HCT116 (cell line): ENCODE data around the gene SYMPK. TPM values are rescaled to one million over a fixed set of nuclear protein-coding genes. Genes with fewer than 3 reads are reported as not detected.

Source experiments
- ATAC-seq: fragments of 200-7000 bp; cut with Tn5 transposase; 2 replicates; pipeline ENCODE4 v1.9.1; 2020; ENCODE audit warnings: mild to moderate bottlenecking, moderate library complexity
- BruUV-seq: library from RNA; stranded (reverse); fragments of 400-500 nt; replicated peaks from 2 replicates; lab custom pipeline; 2021; lab: Mats Ljungman, UMichigan
- CTCF ChIA-PET: fragments of 300-600 bp; sonication (Branson Sonifier 250); formaldehyde crosslinking; loops from one replicate; lab custom pipeline; 2021; ENCODE audit warnings: antibody characterized with exemption; lab: Charles Lee
- POLR2A ChIA-PET: fragments of 300-600, 350-600 bp; sonication (Branson Sonifier 250); formaldehyde crosslinking; loops from one replicate; lab custom pipeline; 2021; ENCODE audit warnings: antibody characterized with exemption; lab: Charles Lee
- RAD21 ChIA-PET, 2 experiments: fragments of 300-600 bp; sonication (Branson Sonifier 250); formaldehyde crosslinking; loops; one replicate each; lab custom pipeline; 2023; ENCODE audit warnings: low total read pairs in 2 of 2; ENCODE audit not compliant: uncharacterized antibody in 2 of 2, unreplicated experiment in 2 of 2, low non-redundant PET in 1 of 2; lab: Charles Lee
- DNase-seq: peaks from one replicate; pipeline ENCODE4 v3.0.0-alpha.2; 2010; ENCODE audit warnings: low read depth, low spot score
- H2AFZ ChIP-seq: fragments of 200-600 bp; shearing (Covaris generic), sonication (generic); 2 replicates; pipeline ENCODE4 v1.6.1; 2017; ENCODE audit warnings: low read depth, mixed run types, mixed read lengths, antibody characterized with exemption, low read length; ENCODE audit not compliant: poor library complexity, severe bottlenecking
- H3K27ac ChIP-seq: 2 replicates; pipeline ENCODE4 v1.5.1; 2012; ENCODE audit warnings: low read depth, low read length
- H3K27me3 ChIP-seq: fragments of 200-600 bp; sonication (generic); 2 replicates; pipeline ENCODE4 v1.6.1; 2016; ENCODE audit warnings: mixed run types, low read length, mixed read lengths; ENCODE audit not compliant: insufficient read depth
- H3K36me3 ChIP-seq, 2 experiments: fragments of 200-500 bp in 1 of 2; fragments of 200-600 bp in 1 of 2; sonication (Bioruptor generic) in 1 of 2; sonication (generic) in 1 of 2; 2 replicates each; pipeline versions ENCODE4 v1.5.1 to v1.6.1; 2014 to 2016; ENCODE audit warnings: low read length in 2 of 2, inconsistent platforms in 1 of 2, mixed read lengths in 1 of 2, mixed run types in 1 of 2; ENCODE audit not compliant: insufficient read depth in 2 of 2, control insufficient read depth in 1 of 2
- H3K4me1 ChIP-seq, 2 experiments: fragments of 200-600 bp in 1 of 2; sonication (generic) in 1 of 2; 2 replicates each; pipeline versions ENCODE4 v1.5.1 to v1.6.1; 2012 to 2017; ENCODE audit warnings: low read length in 2 of 2, inconsistent platforms in 1 of 2, mild to moderate bottlenecking in 1 of 2, mixed read lengths in 1 of 2, mixed run types in 1 of 2, moderate library complexity in 1 of 2; ENCODE audit not compliant: insufficient read depth in 2 of 2, control insufficient read depth in 1 of 2
- H3K4me2 ChIP-seq: fragments of 200-600 bp; sonication (generic); 2 replicates; pipeline ENCODE4 v1.6.1; 2017; ENCODE audit warnings: mixed run types, low read length, mixed read lengths
- H3K4me3 ChIP-seq, 2 experiments: fragments of 200-600 bp in 1 of 2; sonication (generic) in 1 of 2; replicated peaks in 1 of 2; 2 replicates each; pipeline ENCODE4 v1.5.1; 2011 to 2016; ENCODE audit warnings: low read length in 2 of 2, control low read depth in 1 of 2, low read depth in 1 of 2, mild to moderate bottlenecking in 1 of 2, mixed read lengths in 1 of 2, mixed run types in 1 of 2
- H3K79me2 ChIP-seq: fragments of 200-600 bp; sonication (generic); 2 replicates; pipeline ENCODE4 v1.6.1; 2017; ENCODE audit warnings: mild to moderate bottlenecking, mixed run types, low read length, moderate library complexity, mixed read lengths; ENCODE audit not compliant: insufficient read depth
- H3K9ac ChIP-seq: fragments of 200-600 bp; sonication (generic); 2 replicates; pipeline ENCODE4 v1.6.1; 2016; ENCODE audit warnings: low read length, mixed read lengths
- H3K9me2 ChIP-seq: fragments of 200-600 bp; sonication (generic), shearing (Covaris generic); 2 replicates; pipeline ENCODE4 v1.6.1; 2017; ENCODE audit warnings: mixed run types, mild to moderate bottlenecking, moderate library complexity; ENCODE audit not compliant: insufficient read depth
- H3K9me3 ChIP-seq, 2 experiments: fragments of 200-500 bp in 1 of 2; fragments of 200-600 bp in 1 of 2; sonication (Bioruptor generic) in 1 of 2; sonication (generic) in 1 of 2; 2 replicates each; pipeline ENCODE4 v1.6.1; 2014 to 2017; ENCODE audit warnings: low read length in 2 of 2, mixed read lengths in 2 of 2, inconsistent platforms in 1 of 2, low read depth in 1 of 2, mild to moderate bottlenecking in 1 of 2, mixed run types in 1 of 2, moderate library complexity in 1 of 2; ENCODE audit not compliant: control insufficient read depth in 1 of 2, insufficient read depth in 1 of 2
- H4K20me1 ChIP-seq: fragments of 200-600 bp; sonication (generic), shearing (Covaris generic); 2 replicates; pipeline ENCODE4 v1.6.1; 2017; ENCODE audit warnings: mixed run types, mild to moderate bottlenecking, moderate library complexity; ENCODE audit not compliant: insufficient read depth
- CEBPB ChIP-seq: IDR thresholded peaks from 2 replicates; pipeline ENCODE4 v1.6.1; 2012; ENCODE audit warnings: low read depth
- EGR1 ChIP-seq: IDR thresholded peaks from 2 replicates; pipeline ENCODE4 v1.6.1; 2012; ENCODE audit warnings: low read depth
- ELF1 ChIP-seq: IDR thresholded peaks from 2 replicates; pipeline ENCODE4 v1.6.1; 2012; ENCODE audit warnings: low read depth, borderline replicate concordance
- EZH2 ChIP-seq: fragments of 200-600 bp; sonication (generic); IDR thresholded peaks from 2 replicates; pipeline ENCODE4 v1.6.1; 2017; ENCODE audit warnings: antibody characterized with exemption, mixed run types
- EZH2phosphoT487 ChIP-seq: fragments of 200-600 bp; IDR thresholded peaks from 2 replicates; pipeline ENCODE4 v1.6.1; 2018; ENCODE audit warnings: antibody characterized with exemption, borderline replicate concordance
- JUND ChIP-seq: IDR thresholded peaks from 2 replicates; pipeline ENCODE4 v1.6.1; 2012
- MAX ChIP-seq: IDR thresholded peaks from 2 replicates; pipeline ENCODE4 v1.6.1; 2012
- POLR2AphosphoS5 ChIP-seq: IDR thresholded peaks from 2 replicates; pipeline ENCODE4 v1.6.1; 2011; ENCODE audit warnings: mild to moderate bottlenecking, low read depth, low read length, moderate library complexity
- SP1 ChIP-seq: IDR thresholded peaks from 2 replicates; pipeline ENCODE4 v1.6.1; 2012; ENCODE audit warnings: low read depth
- ZNF274 ChIP-seq: fragments of 200-500 bp; sonication (Bioruptor generic); IDR thresholded peaks from 2 replicates; pipeline ENCODE4 v1.6.1; 2014; ENCODE audit warnings: mild to moderate bottlenecking, low read depth, low read length, inconsistent platforms
- intact Hi-C: fragments of 100-400 bp; cut with micrococcal nuclease; formaldehyde crosslinking; loops from 2 replicates; pipeline ENCODE4 v1.10.0; 2022
- total RNA-seq: library from RNA; stranded (reverse); gene quantifications from one replicate; pipeline ENCODE4 v1.2.1, GENCODE V29; 2021; ENCODE audit not compliant: unreplicated experiment
- TF ChIP-seq, protein P1 (sequence below), 3 experiments: fragments of 200-600 bp in 1 of 3; sonication (generic) in 1 of 3; IDR thresholded peaks in 2 of 3; conservative IDR thresholded peaks in 1 of 3; 2 replicates each; pipeline ENCODE4 v1.5.1; 2012 to 2017; ENCODE audit warnings: low read depth in 2 of 3, low read length in 2 of 3, antibody characterized with exemption in 1 of 3, borderline replicate concordance in 1 of 3, control low read depth in 1 of 3, mild to moderate bottlenecking in 1 of 3, mixed read lengths in 1 of 3, mixed run types in 1 of 3, moderate library complexity in 1 of 3; ENCODE audit not compliant: insufficient read depth in 1 of 3

SYMPK gene
- total RNA-seq, 1 experiment from 2014 or later = 117 TPM

DNA sequence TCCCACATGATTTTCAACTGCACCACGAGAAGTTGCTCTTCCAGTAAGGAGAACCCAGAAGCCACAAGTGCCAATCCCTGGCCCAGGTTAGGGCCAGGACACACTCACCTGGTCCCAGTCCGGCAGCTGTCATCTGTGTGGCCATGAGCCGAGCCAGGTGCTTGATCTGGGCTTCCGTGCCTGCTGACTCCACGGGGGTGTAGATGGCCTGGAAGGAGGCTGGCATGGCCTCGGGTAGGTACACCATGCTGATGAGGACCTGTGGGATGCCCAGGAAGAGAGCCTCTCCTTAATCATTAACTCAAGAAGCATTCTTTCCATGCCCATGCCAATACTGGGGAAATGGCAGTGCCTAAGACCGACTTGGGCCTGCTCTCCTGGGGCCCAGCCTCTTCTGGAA lies 28.0 kb downstream of the SYMPK start (continued):
- TF ChIP-seq, protein P1, sequence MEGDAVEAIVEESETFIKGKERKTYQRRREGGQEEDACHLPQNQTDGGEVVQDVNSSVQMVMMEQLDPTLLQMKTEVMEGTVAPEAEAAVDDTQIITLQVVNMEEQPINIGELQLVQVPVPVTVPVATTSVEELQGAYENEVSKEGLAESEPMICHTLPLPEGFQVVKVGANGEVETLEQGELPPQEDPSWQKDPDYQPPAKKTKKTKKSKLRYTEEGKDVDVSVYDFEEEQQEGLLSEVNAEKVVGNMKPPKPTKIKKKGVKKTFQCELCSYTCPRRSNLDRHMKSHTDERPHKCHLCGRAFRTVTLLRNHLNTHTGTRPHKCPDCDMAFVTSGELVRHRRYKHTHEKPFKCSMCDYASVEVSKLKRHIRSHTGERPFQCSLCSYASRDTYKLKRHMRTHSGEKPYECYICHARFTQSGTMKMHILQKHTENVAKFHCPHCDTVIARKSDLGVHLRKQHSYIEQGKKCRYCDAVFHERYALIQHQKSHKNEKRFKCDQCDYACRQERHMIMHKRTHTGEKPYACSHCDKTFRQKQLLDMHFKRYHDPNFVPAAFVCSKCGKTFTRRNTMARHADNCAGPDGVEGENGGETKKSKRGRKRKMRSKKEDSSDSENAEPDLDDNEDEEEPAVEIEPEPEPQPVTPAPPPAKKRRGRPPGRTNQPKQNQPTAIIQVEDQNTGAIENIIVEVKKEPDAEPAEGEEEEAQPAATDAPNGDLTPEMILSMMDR (IDR thresholded peaks at IDR 0.05 in 2 of 3, conservative IDR thresholded peaks at IDR 0.05 in 1 of 3; ENCODE audit: borderline replicate concordance in 1 of 3, insufficient read depth in 1 of 3, low read depth in 2 of 3, low read length in 2 of 3) = no peak
- TF ChIP-seq ZNF274 = no peak
- no peak for TF ChIP-seq EZH2
- no peak for TF ChIP-seq EGR1
- TF ChIP-seq CEBPB = no peak
- TF ChIP-seq ELF1 = no peak
- no peak for TF ChIP-seq JUND
- TF ChIP-seq, all 23 proteins: peak for 0

DNA sequence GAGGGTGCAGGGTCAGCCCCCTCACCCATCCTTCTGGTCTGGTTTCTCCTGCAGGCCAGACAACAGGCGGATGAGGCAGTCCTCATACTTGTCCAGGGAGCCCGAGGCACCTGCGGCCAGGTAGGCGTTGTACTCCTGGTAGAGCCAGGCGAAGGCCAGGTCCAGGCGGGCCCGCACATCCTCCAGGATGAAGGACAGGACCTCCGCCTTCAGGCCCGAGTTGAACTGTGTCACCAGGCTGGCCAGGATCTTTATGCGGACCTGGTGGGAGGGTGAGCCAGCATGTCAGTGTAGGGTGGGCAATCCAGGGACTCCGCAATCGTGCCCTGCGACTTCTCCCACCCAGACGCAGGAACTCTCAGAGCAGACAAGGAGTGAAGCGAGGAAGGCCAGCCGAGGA lies 34.0 kb downstream of the SYMPK start:
- BruUV-seq = no TSS peak
- CTCF ChIA-PET = interaction anchor here (3.3 kb wide), 1 partner anchor 11 kb away, joined by 17 read pairs; no protein-coding TSS in a partner anchor

More for the DNA sequence above, 34.0 kb downstream of the SYMPK start:
- no peak for DNase-seq
- POLR2A ChIA-PET = no interaction called here
- no peak for ATAC-seq
- Histone ChIP-seq H3K9ac (no peak overlapping the region), H3K9me3 (no peaks in the 10 kb centered on the region), H3K27me3 (no peaks in the 10 kb centered on the region)
- TF ChIP-seq MAX (no peak), EGR1 (no peak), ELF1 (no peak), JUND (no peak), EZH2phosphoT487 (no peak), POLR2AphosphoS5 (no peak), SP1 (no peak)
- TF ChIP-seq, all 23 proteins: peak for 0
- Histone ChIP-seq H3K27ac (no peak overlapping the region), H3K36me3 (peaks cover 43 to 60% of the 10 kb centered on the region in 2 experiments), H3K4me1 (no peaks in the 10 kb centered on the region), H3K4me2 (no peak overlapping the region), H3K4me3 (no peak overlapping the region), H3K79me2 (no peaks in the 10 kb centered on the region), H3K9me2 (no peaks in the 10 kb centered on the region), H2AFZ (no peak overlapping the region), H4K20me1 (no peaks in the 10 kb centered on the region)
- RAD21 ChIA-PET = no interaction called here
- intact Hi-C loops = no loop called here
